GM23338 (cell line): ENCODE measurements around the gene ADCY1. TPM values are rescaled to one million over a fixed set of nuclear protein-coding genes. Genes with fewer than 3 reads are reported as not detected.
A peak's percentile ranks its signal among the peaks of the same experiment; 100 is the strongest.

Experiments
- ATAC-seq: fragments of 200-7000 bp; cut with Tn5 transposase; 3 replicates; pipeline ENCODE4 v1.9.1; 2020
- DNase-seq: peaks from one replicate; pipeline ENCODE4 v3.0.0-alpha.2; 2015; ENCODE audit warnings: low spot score
- H2AFZ ChIP-seq: fragments of 200-600 bp; sonication (generic); 2 replicates; pipeline ENCODE4 v1.8.0; 2016; ENCODE audit warnings: antibody characterized with exemption, mild to moderate bottlenecking, moderate library complexity
- H3F3A ChIP-seq: fragments of 200-600 bp; sonication (generic); replicated peaks from 2 replicates; pipeline ENCODE4 v1.8.0; 2017; ENCODE audit warnings: antibody characterized with exemption, mixed run types, low read depth
- H3K27ac ChIP-seq: fragments of 200-600 bp; sonication (generic); 2 replicates; pipeline ENCODE4 v1.6.1; 2016; ENCODE audit warnings: low read depth
- H3K27me3 ChIP-seq: fragments of 200-600 bp; sonication (generic); 2 replicates; pipeline ENCODE4 v1.8.0; 2016; ENCODE audit warnings: mild to moderate bottlenecking, mixed run types, moderate library complexity; ENCODE audit not compliant: insufficient read depth
- H3K36me3 ChIP-seq: fragments of 200-600 bp; sonication (generic); 2 replicates; pipeline ENCODE4 v1.8.0; 2016; ENCODE audit warnings: mild to moderate bottlenecking; ENCODE audit not compliant: insufficient read depth
- H3K4me1 ChIP-seq: fragments of 200-600 bp; sonication (generic); 2 replicates; pipeline ENCODE4 v1.8.0; 2016; ENCODE audit warnings: mild to moderate bottlenecking, moderate library complexity; ENCODE audit not compliant: insufficient read depth
- H3K4me2 ChIP-seq: fragments of 200-600 bp; sonication (generic); 2 replicates; pipeline ENCODE4 v1.7.1; 2017; ENCODE audit warnings: mixed run types
- H3K4me3 ChIP-seq: fragments of 200-600 bp; sonication (generic); 2 replicates; pipeline ENCODE4 v1.6.1; 2016; ENCODE audit warnings: mixed run types
- H3K79me2 ChIP-seq: fragments of 200-600 bp; sonication (generic); replicated peaks from 2 replicates; pipeline ENCODE4 v1.8.0; 2017; ENCODE audit warnings: mild to moderate bottlenecking; ENCODE audit not compliant: insufficient read depth
- H3K9me2 ChIP-seq: fragments of 200-600 bp; sonication (generic); 2 replicates; pipeline ENCODE4 v1.8.0; 2017; ENCODE audit not compliant: insufficient read depth
- H4K20me1 ChIP-seq: fragments of 200-600 bp; sonication (generic); replicated peaks from 2 replicates; pipeline ENCODE4 v1.8.0; 2017; ENCODE audit warnings: mild to moderate bottlenecking; ENCODE audit not compliant: insufficient read depth
- H3K27ac Mint-ChIP-seq: 2 replicates; pipeline ENCODE4 v1.8.0; 2020; ENCODE audit warnings: inconsistent platforms, mild to moderate bottlenecking, moderate library complexity, mixed read lengths
- H3K27me3 Mint-ChIP-seq: 3 replicates; pipeline ENCODE4 v1.8.0; 2022; ENCODE audit warnings: low read depth, mild to moderate bottlenecking, moderate library complexity, mixed read lengths, inconsistent platforms; ENCODE audit not compliant: insufficient read depth, poor library complexity
- H3K36me3 Mint-ChIP-seq: 3 replicates; pipeline ENCODE4 v1.8.0; 2021; ENCODE audit warnings: low read depth, mild to moderate bottlenecking, inconsistent platforms, moderate library complexity, mixed read lengths
- H3K4me1 Mint-ChIP-seq: 3 replicates; pipeline ENCODE4 v1.8.0; 2020; ENCODE audit warnings: mild to moderate bottlenecking, inconsistent platforms, mixed read lengths
- H3K4me3 Mint-ChIP-seq: 3 replicates; pipeline ENCODE4 v1.8.0; 2021; ENCODE audit warnings: moderate library complexity, mild to moderate bottlenecking, inconsistent platforms, mixed read lengths
- H3K9me3 Mint-ChIP-seq: 3 replicates; pipeline ENCODE4 v1.8.0; 2020; ENCODE audit warnings: moderate library complexity, mild to moderate bottlenecking, inconsistent platforms, mixed read lengths
- CREB1 ChIP-seq: fragments of 250-450 bp; sonication (Bioruptor Pico); IDR thresholded peaks from 2 replicates; pipeline ENCODE4 v1.5.0; 2020; ENCODE audit warnings: low read depth, mild to moderate bottlenecking, moderate library complexity
- EZH2 ChIP-seq: fragments of 200-600 bp; sonication (generic); IDR thresholded peaks from one replicate; pipeline ENCODE4 v1.8.0; 2017; ENCODE audit warnings: antibody characterized with exemption, mild to moderate bottlenecking, low read depth; ENCODE audit not compliant: unreplicated experiment
- EZH2phosphoT487 ChIP-seq: fragments of 200-600 bp; sonication (generic); IDR thresholded peaks from one replicate; pipeline ENCODE4 v1.8.1; 2018; ENCODE audit warnings: antibody characterized with exemption; ENCODE audit not compliant: unreplicated experiment
- JUNB ChIP-seq: IDR thresholded peaks from one replicate; pipeline ENCODE4 v1.6.1; 2016; ENCODE audit warnings: antibody characterized with exemption; ENCODE audit not compliant: unreplicated experiment
- NANOG ChIP-seq: IDR thresholded peaks from 2 replicates; pipeline ENCODE4 v1.6.1; 2016; ENCODE audit warnings: antibody characterized with exemption, borderline replicate concordance
- POLR2AphosphoS5 ChIP-seq: IDR thresholded peaks from 2 replicates; pipeline ENCODE4 v1.6.1; 2016; ENCODE audit warnings: antibody characterized with exemption, low read depth
- STAT1 ChIP-seq: IDR thresholded peaks from one replicate; pipeline ENCODE4 v1.6.1; 2016; ENCODE audit warnings: antibody characterized with exemption; ENCODE audit not compliant: unreplicated experiment
- ZNF114 ChIP-seq: fragments of 250-450 bp; sonication (Bioruptor Pico); IDR thresholded peaks from 2 replicates; pipeline ENCODE4 v1.5.0; 2020; ENCODE audit warnings: mild to moderate bottlenecking, moderate library complexity
- ZNF331 ChIP-seq: fragments of 250-450 bp; sonication (Bioruptor Pico); IDR thresholded peaks from 2 replicates; pipeline ENCODE4 v1.5.0; 2020; ENCODE audit warnings: low read depth, mild to moderate bottlenecking, moderate library complexity
- ZNF462 ChIP-seq: fragments of 250-450 bp; sonication (Bioruptor Pico); IDR thresholded peaks from 2 replicates; pipeline ENCODE4 v1.5.0; 2020; ENCODE audit warnings: mild to moderate bottlenecking, moderate library complexity
- polyA plus RNA-seq: library from polyadenylated mRNA; unstranded; fragments of >200 nt; fragmentation: Nextera tagmentation; extraction: Ambion mirVana; gene quantifications from 2 replicates; pipeline ENCODE4 v1.2.1, GENCODE V29; 2016
- total RNA-seq: library from RNA; depleted of rRNA; stranded (reverse); fragments of >200 nt; shearing (Covaris generic); gene quantifications from 2 replicates; pipeline ENCODE4 v1.2.3, GENCODE V29; 2014
- TF ChIP-seq, protein P1 (sequence below): IDR thresholded peaks from 2 replicates; pipeline ENCODE4 v1.6.1; 2016; ENCODE audit warnings: antibody characterized with exemption
- TF ChIP-seq, protein P2 (sequence below): IDR thresholded peaks from one replicate; pipeline ENCODE4 v1.6.1; 2018; ENCODE audit warnings: antibody characterized with exemption; ENCODE audit not compliant: unreplicated experiment

ADCY1 gene
- total and polyA plus RNA-seq, 2 experiments from 2014 or later, result 2.3 to 18.7 TPM

DNA sequence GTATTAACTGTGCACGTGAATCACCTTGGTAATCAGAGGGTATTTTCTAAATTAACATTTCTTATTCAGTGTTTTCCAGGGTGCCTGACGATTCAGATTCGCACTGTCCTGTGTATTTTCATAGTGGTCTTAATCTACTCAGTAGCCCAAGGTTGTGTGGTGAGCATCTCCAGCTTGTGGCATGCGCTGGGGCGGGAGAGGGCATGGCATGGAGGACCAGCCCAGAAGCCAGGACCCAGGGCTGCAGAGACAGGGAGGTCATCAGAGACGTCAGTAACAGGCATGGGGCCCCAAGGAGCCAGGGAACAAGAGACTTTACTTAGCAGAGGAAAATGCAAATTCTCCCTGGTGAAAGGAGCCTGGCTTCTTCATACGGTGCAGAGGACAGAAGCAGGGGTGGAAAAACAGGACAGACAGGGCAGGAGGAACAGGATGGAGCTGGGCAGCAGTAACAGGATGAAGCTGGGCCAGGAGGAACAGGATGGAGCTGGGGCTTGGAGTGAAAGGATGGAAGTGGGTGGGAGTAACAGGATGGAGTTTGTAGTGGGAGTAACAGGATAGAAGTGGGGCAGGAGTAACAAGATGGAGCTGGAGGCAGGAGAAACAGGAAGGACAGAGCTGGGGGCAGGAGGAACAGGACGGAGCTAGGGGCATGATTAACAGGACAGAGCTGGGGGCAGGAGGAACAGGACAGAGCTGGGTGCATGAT is 110.9 kb downstream of the ADCY1 start (continued):
- TF ChIP-seq ZNF331 (CRISPR knock-in tag), result no peak

DNA sequence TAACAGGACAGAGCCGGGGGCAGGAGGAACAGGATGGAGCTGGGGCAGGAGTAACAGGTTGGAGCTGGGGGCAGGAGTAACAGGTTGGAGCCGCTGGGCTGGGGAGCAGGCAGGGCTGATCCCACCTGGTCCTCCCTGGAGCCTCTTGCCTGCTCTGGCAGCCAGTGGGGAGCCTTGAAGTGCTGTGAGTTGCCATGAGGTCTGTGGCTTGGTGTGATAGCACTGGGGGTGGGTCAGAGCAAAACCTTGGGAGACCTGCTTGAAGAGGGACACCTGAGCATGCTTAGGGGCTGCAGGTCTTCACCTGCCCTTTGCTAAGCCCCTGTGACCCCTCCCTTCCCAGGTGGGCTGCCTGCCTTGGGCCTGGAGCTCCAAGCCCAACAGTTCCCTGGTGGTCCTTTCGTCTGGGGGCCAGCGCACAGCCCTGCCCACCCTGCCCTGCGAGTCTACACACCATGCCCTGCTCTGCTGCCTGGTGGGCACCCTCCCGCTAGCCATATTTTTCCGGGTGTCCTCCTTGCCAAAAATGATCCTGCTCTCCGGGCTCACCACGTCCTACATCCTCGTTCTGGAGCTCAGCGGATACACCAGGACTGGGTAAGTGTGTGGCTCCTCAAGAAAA is 111.6 kb downstream of the ADCY1 start:
- H4K20me1 ChIP-seq, result no peaks in the 10 kb centered on the region
- Mint-ChIP-seq H3K36me3 (peaks cover 8% of the 10 kb centered on the region), H3K27ac (0 out of 2 replicates have a peak overlapping the region, but pooled peaks have one; percentile 49), H3K27me3 (peaks cover 2% of the 10 kb centered on the region), H3K4me1 (no peaks in the 10 kb centered on the region; the same call in 2 of the 3 replicates), H3K4me3 (no peak overlapping the region), H3K9me3 (no peaks in the 10 kb centered on the region)
- DNase-seq (no peak), ATAC-seq (no peak)
- no peaks in the 10 kb centered on the region for H3K79me2 ChIP-seq
- no peak overlapping the region for H3K27ac ChIP-seq
- no peaks in the 10 kb centered on the region for H3K27me3 ChIP-seq
- H3K9me2 ChIP-seq, result no peaks in the 10 kb centered on the region
- no peak overlapping the region for H3K4me2 ChIP-seq
- no peaks in the 10 kb centered on the region for H3K4me1 ChIP-seq
- H3F3A ChIP-seq, result no peaks in the 10 kb centered on the region
- no peak overlapping the region for H2AFZ ChIP-seq
- no peak overlapping the region for H3K4me3 ChIP-seq
- H3K36me3 ChIP-seq, result no peaks in the 10 kb centered on the region; the same call in 1 of the 2 replicates
- TF ChIP-seq NANOG, result no peak
- TF ChIP-seq EZH2, result no peak
- TF ChIP-seq, protein P1, sequence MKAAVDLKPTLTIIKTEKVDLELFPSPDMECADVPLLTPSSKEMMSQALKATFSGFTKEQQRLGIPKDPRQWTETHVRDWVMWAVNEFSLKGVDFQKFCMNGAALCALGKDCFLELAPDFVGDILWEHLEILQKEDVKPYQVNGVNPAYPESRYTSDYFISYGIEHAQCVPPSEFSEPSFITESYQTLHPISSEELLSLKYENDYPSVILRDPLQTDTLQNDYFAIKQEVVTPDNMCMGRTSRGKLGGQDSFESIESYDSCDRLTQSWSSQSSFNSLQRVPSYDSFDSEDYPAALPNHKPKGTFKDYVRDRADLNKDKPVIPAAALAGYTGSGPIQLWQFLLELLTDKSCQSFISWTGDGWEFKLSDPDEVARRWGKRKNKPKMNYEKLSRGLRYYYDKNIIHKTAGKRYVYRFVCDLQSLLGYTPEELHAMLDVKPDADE, result no peak
- TF ChIP-seq ZNF331 (CRISPR knock-in tag), result no peak
- TF ChIP-seq, protein P2, sequence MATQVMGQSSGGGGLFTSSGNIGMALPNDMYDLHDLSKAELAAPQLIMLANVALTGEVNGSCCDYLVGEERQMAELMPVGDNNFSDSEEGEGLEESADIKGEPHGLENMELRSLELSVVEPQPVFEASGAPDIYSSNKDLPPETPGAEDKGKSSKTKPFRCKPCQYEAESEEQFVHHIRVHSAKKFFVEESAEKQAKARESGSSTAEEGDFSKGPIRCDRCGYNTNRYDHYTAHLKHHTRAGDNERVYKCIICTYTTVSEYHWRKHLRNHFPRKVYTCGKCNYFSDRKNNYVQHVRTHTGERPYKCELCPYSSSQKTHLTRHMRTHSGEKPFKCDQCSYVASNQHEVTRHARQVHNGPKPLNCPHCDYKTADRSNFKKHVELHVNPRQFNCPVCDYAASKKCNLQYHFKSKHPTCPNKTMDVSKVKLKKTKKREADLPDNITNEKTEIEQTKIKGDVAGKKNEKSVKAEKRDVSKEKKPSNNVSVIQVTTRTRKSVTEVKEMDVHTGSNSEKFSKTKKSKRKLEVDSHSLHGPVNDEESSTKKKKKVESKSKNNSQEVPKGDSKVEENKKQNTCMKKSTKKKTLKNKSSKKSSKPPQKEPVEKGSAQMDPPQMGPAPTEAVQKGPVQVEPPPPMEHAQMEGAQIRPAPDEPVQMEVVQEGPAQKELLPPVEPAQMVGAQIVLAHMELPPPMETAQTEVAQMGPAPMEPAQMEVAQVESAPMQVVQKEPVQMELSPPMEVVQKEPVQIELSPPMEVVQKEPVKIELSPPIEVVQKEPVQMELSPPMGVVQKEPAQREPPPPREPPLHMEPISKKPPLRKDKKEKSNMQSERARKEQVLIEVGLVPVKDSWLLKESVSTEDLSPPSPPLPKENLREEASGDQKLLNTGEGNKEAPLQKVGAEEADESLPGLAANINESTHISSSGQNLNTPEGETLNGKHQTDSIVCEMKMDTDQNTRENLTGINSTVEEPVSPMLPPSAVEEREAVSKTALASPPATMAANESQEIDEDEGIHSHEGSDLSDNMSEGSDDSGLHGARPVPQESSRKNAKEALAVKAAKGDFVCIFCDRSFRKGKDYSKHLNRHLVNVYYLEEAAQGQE, result no peak
- no peak for TF ChIP-seq ZNF462
- no peak for TF ChIP-seq STAT1
- TF ChIP-seq POLR2AphosphoS5, result no peak
- TF ChIP-seq CREB1, result no peak
- no peak for TF ChIP-seq JUNB
- TF ChIP-seq EZH2phosphoT487, result no peak
- no peak for TF ChIP-seq ZNF114
